Epithelial cell of proximal tubule (primary cell): ENCODE measurements around the gene IP6K1. TPM values are rescaled to one million over a fixed set of nuclear protein-coding genes. Genes with fewer than 3 reads are reported as not detected.

Source experiments
- DNase-seq: peaks from one replicate; pipeline ENCODE4 v3.0.0-alpha.2; 2011; ENCODE audit warnings: low read depth
- H3K4me3 ChIP-seq: 2 replicates; pipeline ENCODE4 v1.5.1; 2011; ENCODE audit warnings: low read depth, mild to moderate bottlenecking, low read length
- CTCF ChIP-seq: conservative IDR thresholded peaks from 2 replicates; pipeline ENCODE4 v1.5.1; 2012; ENCODE audit warnings: low read depth, mild to moderate bottlenecking, low read length
- total RNA-seq: library from RNA; depleted of rRNA; stranded (reverse); fragments of >200 nt; gene quantifications from 2 replicates; pipeline ENCODE4 v1.2.3, GENCODE V29; 2015

The IP6K1 gene
- total RNA-seq, 1 donor from 2014 or later: 27.5 TPM

GRCh38 chr3:49705390-49705960, 80.9 kb downstream of the IP6K1 start:
- TF ChIP-seq CTCF: no peak
- H3K4me3 ChIP-seq: no peak overlapping the region
- DNase-seq: no peak

GRCh38 chr3:49704629-49705028, 81.7 kb downstream of the IP6K1 start:
- TF ChIP-seq CTCF: no peak
- no peak for DNase-seq
- no peak overlapping the region for H3K4me3 ChIP-seq

- no peak overlapping the region for H3K4me3 ChIP-seq
- DNase-seq: no peak
- TF ChIP-seq CTCF: no peak
Observed at GRCh38 chr3:49703956-49704355, 82.4 kb downstream of the IP6K1 start.

GRCh38 chr3:49703443-49703927, 82.9 kb downstream of the IP6K1 start:
- peak; percentile 87 for TF ChIP-seq CTCF
- DNase-seq: no peak
- H3K4me3 ChIP-seq: no peak overlapping the region

GRCh38 chr3:49702672-49703071, 83.7 kb downstream of the IP6K1 start:
- H3K4me3 ChIP-seq: no peak overlapping the region
- TF ChIP-seq CTCF: no peak
- no peak for DNase-seq

- no peak for DNase-seq
- no peak overlapping the region for H3K4me3 ChIP-seq
- TF ChIP-seq CTCF: peak; percentile 65
Observed at GRCh38 chr3:49701388-49702077, 84.8 kb downstream of the IP6K1 start.
